HFFc6 (cell line): Measurements from ENCODE around the gene WDR81. TPM values are rescaled to one million over a fixed set of nuclear protein-coding genes. Genes with fewer than 3 reads are reported as not detected.

Experiments used
- DNase-seq: peaks from one replicate; pipeline ENCODE4 v3.0.0-alpha.2; 2018
- H3K27ac Mint-ChIP-seq: 2 replicates; pipeline ENCODE4 v1.8.0; 2020; ENCODE audit warnings: mild to moderate bottlenecking, mixed read lengths
- H3K27me3 Mint-ChIP-seq: 2 replicates; pipeline ENCODE4 v1.8.0; 2021; ENCODE audit warnings: mild to moderate bottlenecking, moderate library complexity, mixed read lengths; ENCODE audit not compliant: insufficient read depth
- H3K36me3 Mint-ChIP-seq: 2 replicates; pipeline ENCODE4 v1.8.0; 2021; ENCODE audit warnings: low read depth, mixed read lengths
- H3K4me1 Mint-ChIP-seq: 2 replicates; pipeline ENCODE4 v1.8.0; 2020; ENCODE audit warnings: low read depth, mixed read lengths
- H3K4me3 Mint-ChIP-seq: 2 replicates; pipeline ENCODE4 v1.8.0; 2020; ENCODE audit warnings: mild to moderate bottlenecking, moderate library complexity, mixed read lengths
- H3K9me3 Mint-ChIP-seq: 2 replicates; pipeline ENCODE4 v1.8.0; 2020; ENCODE audit warnings: mild to moderate bottlenecking, mixed read lengths
- total RNA-seq, 6 experiments: library from RNA; stranded (reverse); fragmentation: NEBNext Ultra II Directional; extraction: Animal tissue kit (Norgen Biotek cat#: 25700); gene quantifications; 2 replicates in 1 of 6; 3 replicates in 5 of 6; pipeline ENCODE4 v1.2.3, GENCODE V29; 2021
- TF ChIP-seq, protein P1 (sequence below): fragments of 200-600 bp; sonication (generic); IDR thresholded peaks from 2 replicates; pipeline ENCODE4 v1.5.0; 2021; ENCODE audit warnings: antibody characterized with exemption, mild to moderate bottlenecking

WDR81 gene
- total RNA-seq, 6 experiments from 2014 or later: 12.5 to 18.1 (median 13.2) TPM

DNA sequence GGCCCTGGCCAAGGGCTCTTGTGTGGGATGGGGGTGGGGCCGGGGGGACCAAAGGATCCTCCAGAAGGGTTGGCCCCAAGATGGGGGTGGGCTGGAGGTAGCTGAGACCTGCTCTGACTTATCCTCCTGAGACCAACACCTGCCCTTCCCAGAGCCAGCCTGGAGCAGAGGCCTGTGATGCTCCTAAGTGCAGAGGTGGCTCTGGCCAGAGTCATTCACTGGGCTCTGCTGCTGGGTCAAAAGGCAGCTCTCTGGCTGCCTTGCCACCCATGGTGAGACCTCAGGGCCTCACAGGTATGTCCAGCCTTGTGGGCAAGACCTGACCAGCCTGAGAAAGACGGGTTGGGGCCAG is 18.6 kb downstream of the WDR81 start:
- Mint-ChIP-seq H3K9me3 (0 out of 2 replicates have a peak, but pooled peaks cover 4% of the 10 kb centered on the region), H3K27ac (no peak overlapping the region), H3K36me3 (0 out of 2 replicates have a peak, but pooled peaks cover 1% of the 10 kb centered on the region), H3K4me1 (no peaks in the 10 kb centered on the region), H3K27me3 (peaks cover 5% of the 10 kb centered on the region), H3K4me3 (no peak overlapping the region)
- no peak for DNase-seq
- TF ChIP-seq, protein P1, sequence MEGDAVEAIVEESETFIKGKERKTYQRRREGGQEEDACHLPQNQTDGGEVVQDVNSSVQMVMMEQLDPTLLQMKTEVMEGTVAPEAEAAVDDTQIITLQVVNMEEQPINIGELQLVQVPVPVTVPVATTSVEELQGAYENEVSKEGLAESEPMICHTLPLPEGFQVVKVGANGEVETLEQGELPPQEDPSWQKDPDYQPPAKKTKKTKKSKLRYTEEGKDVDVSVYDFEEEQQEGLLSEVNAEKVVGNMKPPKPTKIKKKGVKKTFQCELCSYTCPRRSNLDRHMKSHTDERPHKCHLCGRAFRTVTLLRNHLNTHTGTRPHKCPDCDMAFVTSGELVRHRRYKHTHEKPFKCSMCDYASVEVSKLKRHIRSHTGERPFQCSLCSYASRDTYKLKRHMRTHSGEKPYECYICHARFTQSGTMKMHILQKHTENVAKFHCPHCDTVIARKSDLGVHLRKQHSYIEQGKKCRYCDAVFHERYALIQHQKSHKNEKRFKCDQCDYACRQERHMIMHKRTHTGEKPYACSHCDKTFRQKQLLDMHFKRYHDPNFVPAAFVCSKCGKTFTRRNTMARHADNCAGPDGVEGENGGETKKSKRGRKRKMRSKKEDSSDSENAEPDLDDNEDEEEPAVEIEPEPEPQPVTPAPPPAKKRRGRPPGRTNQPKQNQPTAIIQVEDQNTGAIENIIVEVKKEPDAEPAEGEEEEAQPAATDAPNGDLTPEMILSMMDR: no peak

DNA sequence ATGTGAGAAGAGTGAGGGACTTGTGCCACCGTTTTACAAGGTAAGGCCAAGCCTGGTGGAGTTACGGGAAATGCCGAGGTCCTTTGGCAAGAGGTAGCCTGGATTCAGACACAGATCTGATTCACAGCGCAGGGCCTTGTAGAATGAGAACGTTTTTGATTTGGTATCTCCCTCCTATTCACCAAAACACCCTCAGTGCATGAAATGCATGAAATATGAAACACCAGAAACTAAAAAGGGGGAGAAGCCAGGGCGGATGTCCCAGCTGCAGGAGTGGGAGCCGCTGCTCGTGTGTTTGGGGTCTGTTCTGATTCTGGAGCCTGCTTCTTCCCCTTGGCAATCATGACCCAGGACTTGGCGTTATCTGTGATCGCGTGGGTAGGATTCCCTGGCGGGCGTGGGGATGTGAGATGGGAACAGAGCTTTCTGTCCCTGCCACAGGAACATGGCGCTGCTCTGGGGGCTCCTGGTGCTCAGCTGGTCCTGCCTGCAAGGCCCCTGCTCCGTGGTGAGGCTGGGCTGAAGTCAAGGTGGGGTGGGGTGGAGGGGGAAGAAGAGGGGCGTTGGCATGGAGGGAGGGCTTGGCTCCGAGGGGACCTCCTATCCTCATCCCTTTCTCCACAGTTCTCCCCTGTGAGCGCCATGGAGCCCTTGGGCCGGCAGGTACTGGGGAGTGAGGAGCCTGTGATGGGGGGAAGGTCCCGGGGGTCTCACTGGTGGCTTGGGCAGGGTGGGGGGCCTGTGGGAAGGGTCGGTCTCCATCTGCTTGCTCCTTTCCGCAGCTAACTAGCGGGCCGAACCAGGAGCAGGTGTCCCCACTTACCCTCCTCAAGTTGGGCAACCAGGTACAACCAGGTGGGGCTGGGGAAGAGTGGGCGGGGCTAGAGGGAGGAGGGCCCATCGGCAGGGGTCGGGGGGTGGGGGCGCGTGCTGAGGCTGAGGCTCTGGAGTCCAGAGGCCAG is 20.3 kb downstream of the WDR81 start:
- Mint-ChIP-seq H3K27me3 (peaks cover 5% of the 10 kb centered on the region), H3K27ac (no peak overlapping the region), H3K9me3 (peaks cover 4% of the 10 kb centered on the region; the same call in 1 of the 2 replicates), H3K36me3 (no peaks in the 10 kb centered on the region), H3K4me3 (no peak overlapping the region), H3K4me1 (no peaks in the 10 kb centered on the region)
- TF ChIP-seq, protein P1: no peak
- DNase-seq: no peak

DNA sequence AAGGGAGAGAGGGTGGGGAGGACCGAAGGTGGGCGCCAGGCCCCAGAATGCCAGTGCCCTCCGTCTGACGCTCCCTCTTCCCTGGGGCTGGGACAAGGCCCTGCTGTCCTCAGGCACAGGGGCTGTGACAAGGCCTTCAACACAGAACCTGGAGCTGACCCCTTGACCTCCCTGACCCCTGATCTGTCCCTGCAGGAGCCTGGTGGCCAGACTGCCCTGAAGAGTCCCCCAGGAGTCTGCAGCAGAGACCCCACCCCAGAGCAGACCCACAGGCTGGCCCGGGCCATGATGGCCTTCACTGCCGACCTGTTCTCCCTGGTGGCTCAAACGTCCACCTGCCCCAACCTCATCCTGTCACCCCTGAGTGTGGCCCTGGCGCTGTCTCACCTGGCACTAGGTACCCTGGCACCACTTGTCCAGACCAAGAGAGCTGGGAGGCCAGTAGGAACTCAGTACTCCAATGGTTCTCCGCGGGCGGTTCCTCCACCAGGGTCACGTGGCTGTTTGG is 21.1 kb downstream of the WDR81 start:
- TF ChIP-seq, protein P1: no peak
- no peaks in the 10 kb centered on the region for H3K36me3 Mint-ChIP-seq
- H3K4me3 Mint-ChIP-seq: no peak overlapping the region
- no peak overlapping the region for H3K27ac Mint-ChIP-seq
- DNase-seq: no peak
- H3K27me3 Mint-ChIP-seq: peaks cover 5% of the 10 kb centered on the region
- no peaks in the 10 kb centered on the region for H3K4me1 Mint-ChIP-seq
- peaks cover 4% of the 10 kb centered on the region; the same call in 1 of the 2 replicates for H3K9me3 Mint-ChIP-seq

DNA sequence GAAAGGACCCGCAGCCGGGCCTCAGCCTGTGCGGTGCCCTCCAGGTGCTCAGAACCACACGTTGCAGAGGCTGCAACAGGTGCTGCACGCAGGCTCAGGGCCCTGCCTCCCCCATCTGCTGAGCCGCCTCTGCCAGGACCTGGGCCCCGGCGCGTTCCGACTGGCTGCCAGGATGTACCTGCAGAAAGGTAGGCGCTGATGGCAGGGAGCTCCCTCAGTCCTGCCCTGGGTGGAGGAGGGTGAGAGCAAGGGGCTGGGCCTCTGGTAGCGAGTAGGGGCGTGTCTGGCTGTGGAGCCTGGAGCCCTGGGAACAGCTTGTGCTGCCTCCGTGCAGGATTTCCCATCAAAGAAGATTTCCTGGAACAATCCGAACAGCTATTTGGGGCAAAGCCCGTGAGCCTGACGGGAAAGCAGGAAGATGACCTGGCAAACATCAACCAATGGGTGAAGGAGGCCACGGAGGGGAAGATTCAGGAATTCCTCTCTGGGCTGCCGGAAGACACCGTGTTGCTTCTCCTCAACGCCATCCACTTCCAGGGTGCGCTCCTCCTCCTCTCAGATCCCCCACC is 22.6 kb downstream of the WDR81 start:
- H3K9me3 Mint-ChIP-seq: peaks cover 4% of the 10 kb centered on the region; the same call in 1 of the 2 replicates

DNA sequence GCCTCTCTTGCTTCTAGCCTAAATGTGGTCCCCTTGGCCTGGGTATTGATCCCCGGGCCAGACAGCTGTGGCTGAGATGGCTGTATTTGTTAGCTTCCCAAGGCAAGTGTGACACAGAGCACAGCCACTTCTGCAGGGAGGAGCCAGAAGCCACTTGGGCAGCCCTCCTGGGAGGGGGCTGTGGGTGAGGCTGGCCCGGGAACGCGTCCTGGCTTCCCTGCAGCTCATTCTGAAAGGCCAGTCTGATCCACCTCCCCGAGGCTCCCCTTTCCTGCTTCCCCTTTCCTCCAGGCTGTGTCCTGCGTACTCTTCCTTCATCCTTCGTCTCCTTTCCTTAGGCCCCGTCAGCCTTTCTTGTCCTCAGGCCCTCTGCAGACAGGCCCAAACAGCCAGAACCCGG is 26.1 kb downstream of the WDR81 start:
- no peak overlapping the region for H3K27ac Mint-ChIP-seq
- no peaks in the 10 kb centered on the region for H3K36me3 Mint-ChIP-seq
- peaks cover 4% of the 10 kb centered on the region; the same call in 1 of the 2 replicates for H3K9me3 Mint-ChIP-seq
- DNase-seq: no peak
- peaks cover 8% of the 10 kb centered on the region for H3K27me3 Mint-ChIP-seq
- H3K4me1 Mint-ChIP-seq: no peaks in the 10 kb centered on the region
- TF ChIP-seq, protein P1: no peak
- H3K4me3 Mint-ChIP-seq: no peak overlapping the region

More for the DNA sequence above, 22.6 kb downstream of the WDR81 start:
- Mint-ChIP-seq H3K36me3 (no peaks in the 10 kb centered on the region), H3K27ac (no peak overlapping the region), H3K4me3 (no peak overlapping the region), H3K27me3 (peaks cover 8% of the 10 kb centered on the region), H3K4me1 (no peaks in the 10 kb centered on the region)
- TF ChIP-seq, protein P1: no peak
- no peak for DNase-seq
